DOHH2 (cell line): ENCODE data around the gene MEIS2.

Source experiments
- H3F3A ChIP-seq: fragments of 200-600 bp; sonication (generic), shearing (Covaris generic); 2 replicates; pipeline ENCODE4 v1.6.0; 2016; ENCODE audit warnings: antibody characterized with exemption, mild to moderate bottlenecking; ENCODE audit not compliant: control insufficient read depth, insufficient read depth
- H3K27ac ChIP-seq: fragments of 200-600 bp; sonication (generic); 2 replicates; pipeline ENCODE4 v1.5.1; 2014; ENCODE audit warnings: low read depth, mild to moderate bottlenecking, low read length, moderate library complexity
- H3K27me3 ChIP-seq: fragments of 200-600 bp; sonication (generic); 2 replicates; pipeline ENCODE4 v1.6.1; 2014; ENCODE audit warnings: mild to moderate bottlenecking, low read length, mixed read lengths; ENCODE audit not compliant: control insufficient read depth
- H3K36me3 ChIP-seq: fragments of 200-600 bp; sonication (generic); 2 replicates; pipeline ENCODE4 v1.6.1; 2014; ENCODE audit warnings: mild to moderate bottlenecking, low read length, moderate library complexity, mixed read lengths; ENCODE audit not compliant: control insufficient read depth
- H3K4me1 ChIP-seq: fragments of 200-600 bp; sonication (generic); 2 replicates; pipeline ENCODE4 v1.6.1; 2014; ENCODE audit warnings: mild to moderate bottlenecking, low read length, mixed read lengths; ENCODE audit not compliant: control insufficient read depth
- H3K4me2 ChIP-seq: fragments of 200-600 bp; sonication (generic); 2 replicates; pipeline ENCODE4 v1.6.0; 2014; ENCODE audit warnings: mild to moderate bottlenecking, low read length, moderate library complexity
- H3K4me3 ChIP-seq: fragments of 200-600 bp; sonication (generic); 2 replicates; pipeline ENCODE4 v1.5.1; 2014; ENCODE audit warnings: mild to moderate bottlenecking, low read length, mixed read lengths
- H3K79me2 ChIP-seq: fragments of 200-600 bp; sonication (generic); 2 replicates; pipeline ENCODE4 v1.6.1; 2014; ENCODE audit warnings: mild to moderate bottlenecking, low read length, mixed read lengths; ENCODE audit not compliant: control insufficient read depth
- H3K9me2 ChIP-seq: fragments of 200-600 bp; sonication (generic); replicated peaks from 2 replicates; pipeline ENCODE4 v1.6.1; 2014; ENCODE audit warnings: mild to moderate bottlenecking, low read length, mixed read lengths; ENCODE audit not compliant: control insufficient read depth
- H3K9me3 ChIP-seq: fragments of 200-600 bp; sonication (generic); 2 replicates; pipeline ENCODE4 v1.6.1; 2014; ENCODE audit warnings: antibody characterized with exemption, low read length, mixed read lengths; ENCODE audit not compliant: control insufficient read depth, insufficient read depth
- H4K20me1 ChIP-seq: fragments of 200-600 bp; sonication (generic); 2 replicates; pipeline ENCODE4 v1.6.0; 2014; ENCODE audit warnings: low read depth, mild to moderate bottlenecking, antibody characterized with exemption, low read length, moderate library complexity; ENCODE audit not compliant: control insufficient read depth, insufficient read depth
- CTCF ChIP-seq: fragments of 200-600 bp; sonication (generic); IDR thresholded peaks from one replicate; pipeline ENCODE4 v1.5.1; 2014; ENCODE audit warnings: antibody characterized with exemption, mild to moderate bottlenecking, low read depth, low read length; ENCODE audit not compliant: poor library complexity, severe bottlenecking
- EZH2phosphoT487 ChIP-seq: fragments of 200-600 bp; sonication (generic); IDR thresholded peaks from 2 replicates; pipeline ENCODE4 v1.6.1; 2017; ENCODE audit warnings: borderline replicate concordance, mild to moderate bottlenecking, antibody characterized with exemption, low read length, moderate library complexity, mixed read lengths

Gene MEIS2

GRCh38 chr15:37004981-37005735 is 95.2 kb downstream of the MEIS2 start:
- peaks cover 28% of the 10 kb centered on the region for H3K36me3 ChIP-seq
- H3K9me2 ChIP-seq, result no peaks in the 10 kb centered on the region
- no peaks in the 10 kb centered on the region for H3K27me3 ChIP-seq
- no peak for TF ChIP-seq CTCF
- no peak overlapping the region for H3K4me2 ChIP-seq
- no peaks in the 10 kb centered on the region; the same call in 1 of the 2 replicates for H3K79me2 ChIP-seq
- no peak overlapping the region for H3K4me3 ChIP-seq
- no peaks in the 10 kb centered on the region for H3F3A ChIP-seq
- no peak overlapping the region for H3K27ac ChIP-seq
- no peaks in the 10 kb centered on the region for H4K20me1 ChIP-seq
- H3K4me1 ChIP-seq, result peaks cover 7% of the 10 kb centered on the region; the same call in 1 of the 2 replicates
- no peaks in the 10 kb centered on the region for H3K9me3 ChIP-seq

- H3K27ac ChIP-seq, result no peak overlapping the region
- TF ChIP-seq EZH2phosphoT487 (no peak), CTCF (no peak)
- no peaks in the 10 kb centered on the region; the same call in 1 of the 2 replicates for H3K79me2 ChIP-seq
- H3F3A ChIP-seq, result no peaks in the 10 kb centered on the region
- H3K9me3 ChIP-seq, result no peaks in the 10 kb centered on the region
- peaks cover 7% of the 10 kb centered on the region; the same call in 1 of the 2 replicates for H3K4me1 ChIP-seq
- H4K20me1 ChIP-seq, result no peaks in the 10 kb centered on the region
- H3K9me2 ChIP-seq, result no peaks in the 10 kb centered on the region
- no peak overlapping the region for H3K4me2 ChIP-seq
- no peak overlapping the region for H3K4me3 ChIP-seq
- H3K36me3 ChIP-seq, result peaks cover 28% of the 10 kb centered on the region
- no peaks in the 10 kb centered on the region for H3K27me3 ChIP-seq
These were observed 95.9 kb downstream of the MEIS2 start for GRCh38 chr15:37004373-37004869.

- Histone ChIP-seq H3K36me3 (peaks cover 28% of the 10 kb centered on the region), H3K9me3 (no peaks in the 10 kb centered on the region), H4K20me1 (no peaks in the 10 kb centered on the region), H3F3A (no peaks in the 10 kb centered on the region), H3K9me2 (no peaks in the 10 kb centered on the region), H3K4me3 (no peak overlapping the region), H3K79me2 (no peaks in the 10 kb centered on the region), H3K27ac (no peak overlapping the region), H3K27me3 (no peaks in the 10 kb centered on the region), H3K4me1 (no peaks in the 10 kb centered on the region), H3K4me2 (no peak overlapping the region)
- TF ChIP-seq EZH2phosphoT487, result no peak
- TF ChIP-seq CTCF, result no peak
These were observed 98.2 kb downstream of the MEIS2 start for GRCh38 chr15:37002041-37002672.
